ENCODE measurements around the gene GNA12.

Gene GNA12

DNA sequence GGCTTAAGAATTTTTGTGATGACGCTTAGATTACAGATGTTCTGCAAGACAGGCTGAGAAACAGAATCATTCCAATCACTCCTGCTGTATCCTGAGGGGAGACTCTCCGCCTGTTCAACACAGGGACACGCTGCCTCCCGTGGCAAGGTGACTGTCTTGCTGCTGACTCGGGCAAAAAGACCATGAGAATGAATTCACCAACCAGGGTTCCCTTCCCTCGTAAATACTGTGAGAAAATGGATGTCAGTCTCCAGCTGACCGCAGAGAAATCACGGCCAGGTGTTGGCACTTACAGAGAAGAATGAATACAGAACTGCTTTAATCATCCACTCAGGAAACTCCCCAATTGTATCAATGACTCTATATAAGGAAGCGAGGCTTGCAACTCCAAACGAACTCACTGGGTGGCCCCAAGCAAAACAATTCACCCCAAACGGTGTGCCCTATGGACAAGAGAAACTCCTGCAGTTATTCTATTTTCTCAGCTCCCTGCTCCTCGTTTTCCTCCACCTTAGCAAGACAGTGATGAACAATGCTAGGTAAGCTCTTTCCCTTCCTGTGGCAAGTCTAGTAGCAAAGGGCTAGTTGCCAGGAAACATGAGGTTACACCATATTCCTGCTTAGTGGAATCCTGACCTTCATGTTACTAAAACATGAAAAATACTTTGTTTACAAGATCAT, 22.8 kb downstream of the GNA12 start:
- in situ Hi-C loops (cut with MboI; ENCODE audit: low pct_unique_long_range_greater_than_20kb, low sequenced_read_pairs), result no loop called here
- peak; percentile 30 for DNase-seq

DNA sequence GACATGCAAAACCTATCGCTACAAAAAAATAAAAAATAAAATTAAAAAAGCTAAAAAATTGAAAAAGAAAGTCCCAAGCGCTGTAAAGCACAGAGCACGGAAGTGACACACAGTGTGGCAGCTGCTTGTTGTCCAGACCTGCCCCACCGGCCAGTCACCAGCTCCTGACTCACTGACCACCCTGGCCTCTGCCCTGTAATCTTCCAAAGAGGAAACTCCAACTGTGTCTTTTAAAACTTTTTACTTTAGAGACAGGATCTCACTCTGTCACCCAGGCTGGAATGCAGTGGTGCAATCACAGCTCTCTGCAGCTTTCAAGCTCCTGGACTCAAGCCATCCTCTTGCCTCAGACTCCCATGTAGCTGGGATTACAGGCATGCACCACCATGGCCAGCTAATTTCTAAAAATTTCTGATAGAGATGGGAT, 23.6 kb downstream of the GNA12 start:
- no peak for DNase-seq

DNA sequence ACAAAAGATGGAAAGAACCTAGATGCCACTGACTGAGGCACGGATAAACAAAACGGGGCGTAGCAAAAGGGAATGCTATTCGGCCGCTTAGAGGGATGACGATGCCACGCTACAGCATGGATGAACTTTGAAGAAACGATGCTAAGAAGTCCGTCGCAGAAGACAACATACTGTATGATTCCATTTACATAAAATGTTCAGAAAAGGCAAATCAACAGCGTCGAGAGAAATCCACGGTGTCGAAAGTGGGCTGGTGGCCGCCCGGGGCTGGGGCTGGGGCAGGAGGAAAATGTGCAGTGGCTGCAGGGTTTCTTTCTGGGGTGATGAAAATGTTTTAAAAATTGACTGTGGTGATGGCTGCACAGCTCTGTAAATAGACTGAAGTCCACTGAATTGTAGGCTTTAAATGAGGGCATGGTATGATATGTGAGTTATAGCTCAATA, 24.1 kb downstream of the GNA12 start:
- no peak for DNase-seq
- in situ Hi-C loops (cut with MboI; ENCODE audit: low pct_unique_long_range_greater_than_20kb, low sequenced_read_pairs), result no loop called here

More for the DNA sequence above, 23.6 kb downstream of the GNA12 start:
- in situ Hi-C loops (cut with MboI; ENCODE audit: low pct_unique_long_range_greater_than_20kb, low sequenced_read_pairs), result no loop called here

- in situ Hi-C loops (cut with MboI; ENCODE audit: low pct_unique_long_range_greater_than_20kb, low sequenced_read_pairs), result no loop called here
- no peak for DNase-seq
These were observed 24.8 kb downstream of the GNA12 start for GRCh38 chr7:2819161-2819953.

DNA sequence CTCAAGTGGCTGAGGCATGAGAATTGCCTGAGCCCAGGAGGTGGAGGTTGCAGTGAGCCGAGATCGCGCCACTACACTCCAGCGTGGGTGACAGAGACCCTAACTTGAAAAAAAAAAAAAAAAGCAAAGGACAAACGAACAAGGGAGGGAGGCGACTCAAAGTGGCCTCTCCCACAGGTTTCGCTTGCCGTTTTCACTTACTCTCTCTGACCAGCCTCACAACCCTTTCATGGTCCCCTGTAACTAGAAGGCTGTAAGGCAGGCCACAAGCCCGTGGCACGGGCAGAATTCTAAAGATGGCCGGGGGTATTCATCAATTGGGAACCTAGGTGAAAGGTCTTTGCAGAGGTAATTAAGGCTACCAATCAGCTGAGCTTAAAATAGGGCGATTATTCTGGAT, 25.5 kb downstream of the GNA12 start:
- DNase-seq, result no peak
- in situ Hi-C loops (cut with MboI; ENCODE audit: low pct_unique_long_range_greater_than_20kb, low sequenced_read_pairs), result no loop called here

GRCh38 chr7:2818121-2818520, 26.0 kb downstream of the GNA12 start:
- no peak for DNase-seq
- in situ Hi-C loops (cut with MboI; ENCODE audit: low pct_unique_long_range_greater_than_20kb, low sequenced_read_pairs), result no loop called here

DNA sequence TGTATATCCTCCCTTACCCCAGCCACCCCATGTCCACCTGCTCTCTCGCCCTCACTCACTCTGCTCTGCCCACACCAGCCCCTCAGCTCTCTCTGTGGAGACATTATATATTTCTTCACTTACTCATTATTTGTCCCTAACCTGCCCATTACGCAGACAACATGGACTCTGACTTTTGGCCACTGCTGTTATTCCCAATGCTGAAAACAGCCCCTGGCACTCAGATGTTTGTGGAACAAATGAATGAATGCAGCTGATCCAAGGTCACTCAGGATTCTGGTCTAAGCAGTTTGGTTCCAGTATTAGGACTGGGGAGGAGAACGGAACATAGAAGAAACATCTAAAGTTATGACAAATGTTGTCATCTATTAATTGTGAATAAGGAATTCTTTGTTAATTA, 26.7 kb downstream of the GNA12 start:
- in situ Hi-C loops (cut with MboI; ENCODE audit: low pct_unique_long_range_greater_than_20kb, low sequenced_read_pairs), result no loop called here
- no peak for DNase-seq

- in situ Hi-C loops (cut with MboI; ENCODE audit: low pct_unique_long_range_greater_than_20kb, low sequenced_read_pairs), result no loop called here
- no peak for DNase-seq
These were observed 28.2 kb downstream of the GNA12 start for GRCh38 chr7:2815875-2816245.

DNA sequence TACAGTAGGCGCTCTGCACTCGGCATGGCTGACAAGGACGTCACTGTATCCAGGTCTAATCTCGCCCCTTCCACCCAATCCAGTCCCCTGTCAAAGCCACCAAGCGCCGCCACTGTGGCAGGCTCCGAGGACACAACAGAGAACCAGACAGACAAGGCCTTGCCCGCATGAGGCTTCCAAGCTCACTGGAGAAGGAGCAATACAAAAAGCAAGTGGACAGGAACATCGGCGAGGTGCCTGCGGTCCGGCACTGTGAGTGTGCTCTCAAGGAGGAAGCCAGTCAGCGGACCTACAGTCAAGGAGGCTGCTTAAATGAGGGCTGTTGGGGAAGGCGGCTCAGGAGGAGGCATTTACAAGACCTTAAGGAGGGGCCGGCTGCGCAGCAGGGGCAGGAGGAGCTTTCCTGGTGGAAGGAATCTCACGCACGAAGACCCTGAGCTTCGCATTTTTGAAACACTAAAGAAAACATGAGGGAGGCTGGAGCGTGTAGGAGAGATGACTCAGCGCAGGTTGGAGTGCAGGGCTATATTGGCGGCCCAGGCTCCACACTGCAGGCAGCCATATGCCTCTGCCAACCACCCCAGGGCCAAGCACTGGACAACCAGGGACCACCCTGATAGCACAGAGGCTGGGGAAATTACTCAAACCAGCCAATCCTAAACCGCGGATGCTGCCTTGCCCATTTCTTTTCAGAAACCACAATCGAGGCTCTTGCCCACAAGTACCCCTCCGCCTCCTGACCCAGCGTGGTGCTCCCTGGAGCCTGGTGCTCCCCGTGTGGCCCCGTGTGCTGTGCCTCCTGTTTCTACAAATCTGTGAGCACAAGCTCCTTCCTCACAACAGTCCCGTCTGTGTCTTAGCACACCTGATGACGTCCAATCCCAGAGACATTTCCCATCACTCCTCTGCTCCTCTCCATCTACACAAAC, 28.9 kb downstream of the GNA12 start:
- in situ Hi-C loops (cut with MboI; ENCODE audit: low pct_unique_long_range_greater_than_20kb, low sequenced_read_pairs), result no loop called here
- no peak for DNase-seq

DNA sequence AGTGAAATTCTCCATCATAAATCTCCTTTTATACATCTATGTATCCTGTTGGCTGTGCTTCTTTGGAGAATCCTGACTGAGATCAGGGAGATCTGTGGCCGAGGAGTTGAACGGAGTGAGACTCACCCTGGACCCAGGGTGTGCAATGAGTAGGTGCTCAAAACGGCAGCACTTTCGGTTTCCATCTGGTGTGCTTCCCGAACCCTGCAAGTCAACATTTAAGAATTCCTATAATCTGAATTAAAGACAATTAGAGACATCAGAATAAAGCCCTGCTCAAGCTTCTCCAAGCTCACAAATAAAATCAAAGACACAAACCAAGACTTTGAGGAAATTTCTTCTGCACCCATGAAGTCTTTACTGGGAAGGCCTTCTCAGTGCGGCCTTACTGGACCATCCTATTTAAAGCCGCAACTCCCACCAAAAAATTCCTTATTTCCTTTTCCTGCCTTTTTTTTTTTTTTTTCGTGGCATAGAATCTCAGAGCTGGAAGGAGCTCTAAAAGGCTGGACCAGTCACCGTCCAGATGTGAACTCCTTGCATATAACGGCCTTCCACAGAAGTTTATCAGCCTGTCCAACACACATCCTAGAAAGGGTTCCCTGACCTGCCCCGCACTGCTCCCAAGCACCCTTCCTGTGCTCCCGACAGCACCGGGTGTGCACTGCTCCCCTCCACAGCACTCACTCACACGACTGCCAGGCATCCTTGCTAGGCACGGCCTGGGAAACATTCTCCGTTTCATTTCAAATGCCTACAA, 29.7 kb downstream of the GNA12 start:
- in situ Hi-C loops (cut with MboI; ENCODE audit: low pct_unique_long_range_greater_than_20kb, low sequenced_read_pairs), result no loop called here
- no peak for DNase-seq

DNA sequence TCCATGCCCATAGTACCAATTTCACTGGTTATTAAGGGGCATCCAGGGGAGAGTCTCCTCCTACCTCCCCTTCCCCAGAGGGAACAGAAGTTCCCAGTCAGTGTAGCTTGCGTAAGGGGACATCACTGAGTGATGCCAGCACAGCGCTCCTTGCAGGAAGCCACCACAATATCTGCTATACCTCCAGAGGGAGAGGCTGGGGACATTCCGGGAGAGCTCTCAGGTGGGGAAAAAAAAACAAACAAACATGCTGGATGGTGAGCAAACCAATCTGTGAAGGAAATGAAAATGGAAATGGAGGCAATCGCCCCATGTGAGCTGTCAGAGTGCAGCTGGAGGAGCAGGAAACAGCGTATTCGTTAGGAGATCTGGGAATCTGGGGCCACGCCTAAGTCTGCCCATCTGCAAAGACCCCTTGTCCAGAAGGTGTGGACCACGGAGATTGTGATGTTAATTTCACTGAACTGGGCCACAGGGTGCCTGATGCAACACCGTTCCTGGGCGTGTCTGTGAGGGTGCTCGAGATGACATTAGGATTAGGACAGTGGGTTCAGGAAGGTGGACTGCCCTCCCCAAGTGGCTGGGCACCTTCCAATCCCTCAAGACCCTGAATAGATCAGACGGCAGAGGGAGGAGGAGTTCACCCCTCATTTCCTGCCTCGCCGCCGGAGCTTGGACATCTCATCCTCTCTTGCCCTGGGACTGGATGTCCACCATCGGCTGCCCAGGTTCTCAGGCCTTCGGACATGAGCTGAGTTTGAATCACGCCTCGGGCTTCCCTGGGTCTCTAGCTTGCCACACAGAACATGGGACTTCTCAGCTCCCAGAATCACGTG, 30.5 kb downstream of the GNA12 start:
- in situ Hi-C loops (cut with MboI; ENCODE audit: low pct_unique_long_range_greater_than_20kb, low sequenced_read_pairs), result no loop called here
- no peak for DNase-seq

DNA sequence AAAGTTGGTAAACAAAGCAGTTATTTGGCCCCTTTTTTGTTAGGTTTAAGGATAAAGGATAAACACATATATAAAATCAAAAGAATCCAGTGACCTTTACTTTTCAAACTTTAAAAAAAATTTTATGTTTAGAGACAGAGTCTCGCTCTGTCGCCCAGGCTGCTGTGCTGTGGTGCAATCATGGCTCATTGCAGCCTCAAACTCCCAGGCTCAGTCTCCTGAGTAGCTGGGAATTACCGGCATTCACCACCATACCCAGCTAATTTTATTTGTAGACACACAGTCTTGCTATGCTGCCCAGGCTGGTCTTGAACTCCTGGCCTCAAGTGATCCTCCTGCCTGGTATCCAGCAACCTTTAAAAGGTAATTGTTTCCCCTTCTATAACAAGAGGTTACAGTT, 31.3 kb downstream of the GNA12 start:
- in situ Hi-C loops (cut with MboI; ENCODE audit: low pct_unique_long_range_greater_than_20kb, low sequenced_read_pairs), result no loop called here
- no peak for DNase-seq

DNA sequence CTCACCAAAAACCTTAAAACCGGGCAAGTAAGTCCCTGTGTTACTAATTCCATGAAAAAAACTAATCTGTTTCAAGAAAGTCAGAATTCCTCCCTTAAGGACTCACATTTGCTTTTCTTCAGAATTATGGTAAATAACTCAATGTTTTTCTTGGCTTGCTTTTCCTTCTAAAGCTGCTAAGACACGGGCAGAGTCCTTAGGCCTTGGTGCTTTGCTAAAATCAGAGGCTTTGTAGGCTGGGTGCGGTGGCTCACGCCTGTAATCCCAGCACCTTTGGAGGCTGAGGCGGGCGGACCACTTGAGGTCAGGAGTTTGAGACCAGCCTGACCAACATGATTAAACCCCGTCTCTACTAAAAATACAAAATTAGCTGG, 32.0 kb downstream of the GNA12 start:
- in situ Hi-C loops (cut with MboI; ENCODE audit: low pct_unique_long_range_greater_than_20kb, low sequenced_read_pairs), result no loop called here

DNA sequence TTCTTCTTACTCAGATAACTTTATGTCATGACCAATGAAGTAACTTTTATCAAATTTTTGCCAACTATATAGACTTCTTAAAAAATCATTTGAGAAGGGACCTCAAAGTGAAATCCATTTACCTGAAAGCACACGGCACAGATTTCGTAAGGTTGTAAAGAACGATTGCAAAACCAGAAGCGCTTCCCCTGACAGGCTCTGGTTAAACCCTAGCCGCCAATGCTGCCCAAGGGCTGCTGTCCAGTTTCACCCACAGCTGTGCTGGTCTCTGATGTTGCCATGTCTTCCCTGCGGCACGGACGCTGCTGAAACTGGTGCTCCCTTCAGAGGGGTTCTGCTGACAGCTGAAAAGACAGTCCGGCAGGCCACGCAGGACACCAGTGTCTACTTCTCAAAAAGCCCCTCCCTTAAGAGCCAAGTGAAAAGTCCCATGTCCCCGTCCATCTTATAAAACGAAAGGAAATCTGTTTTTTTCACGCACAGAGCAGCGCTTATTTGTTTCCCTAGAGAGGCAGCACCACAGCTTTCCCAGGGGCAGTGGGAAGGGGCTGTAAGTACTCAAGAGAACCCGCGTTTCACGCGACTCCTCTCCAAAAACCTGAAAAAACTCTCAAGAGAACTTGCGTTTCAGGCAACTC, 32.5 kb downstream of the GNA12 start:
- no peak for DNase-seq
- in situ Hi-C loops (cut with MboI; ENCODE audit: low pct_unique_long_range_greater_than_20kb, low sequenced_read_pairs), result no loop called here

More for the DNA sequence above, 32.0 kb downstream of the GNA12 start:
- no peak for DNase-seq

- no peak for DNase-seq
- in situ Hi-C loops (cut with MboI; ENCODE audit: low pct_unique_long_range_greater_than_20kb, low sequenced_read_pairs), result no loop called here
These were observed 33.3 kb downstream of the GNA12 start for GRCh38 chr7:2810682-2811415.

DNA sequence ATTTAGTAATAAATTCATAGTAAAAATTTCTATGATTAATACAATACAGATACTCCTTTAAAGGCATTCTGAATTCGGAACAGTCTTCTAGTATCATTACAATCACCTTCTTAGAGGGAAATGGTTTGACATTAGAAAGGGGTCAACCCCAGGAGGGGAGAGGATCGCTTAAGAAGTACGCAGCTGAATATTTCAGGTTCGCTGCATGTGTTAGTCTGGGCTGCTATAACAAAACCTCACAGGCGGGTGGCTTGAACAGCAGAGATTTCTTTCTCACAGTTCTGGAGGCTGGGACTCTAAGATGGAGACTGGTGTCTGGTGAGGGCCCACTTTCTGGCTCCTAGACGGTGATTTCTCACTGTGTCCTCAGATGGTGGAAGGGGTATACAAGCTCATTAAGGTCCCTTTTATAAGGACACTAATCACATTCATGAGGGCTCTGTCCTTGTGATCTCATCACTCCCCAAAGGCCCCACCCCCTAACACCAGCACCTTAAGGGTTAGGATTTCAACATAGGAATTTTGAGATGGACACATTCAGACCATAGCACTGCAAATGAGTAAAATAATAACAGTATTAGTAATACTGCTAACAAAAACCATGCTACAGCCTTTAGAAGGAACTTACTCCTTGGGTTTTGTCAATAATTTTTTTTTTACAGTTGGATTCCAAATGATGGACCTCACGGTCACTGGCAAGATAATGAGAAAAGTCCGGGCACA, 34.0 kb downstream of the GNA12 start:
- in situ Hi-C loops (cut with MboI; ENCODE audit: low pct_unique_long_range_greater_than_20kb, low sequenced_read_pairs), result no loop called here
- DNase-seq, result no peak

Measured in KBM-7 (cell line).